ENCODE data around the gene HOXB8.

Gene HOXB8

DNA sequence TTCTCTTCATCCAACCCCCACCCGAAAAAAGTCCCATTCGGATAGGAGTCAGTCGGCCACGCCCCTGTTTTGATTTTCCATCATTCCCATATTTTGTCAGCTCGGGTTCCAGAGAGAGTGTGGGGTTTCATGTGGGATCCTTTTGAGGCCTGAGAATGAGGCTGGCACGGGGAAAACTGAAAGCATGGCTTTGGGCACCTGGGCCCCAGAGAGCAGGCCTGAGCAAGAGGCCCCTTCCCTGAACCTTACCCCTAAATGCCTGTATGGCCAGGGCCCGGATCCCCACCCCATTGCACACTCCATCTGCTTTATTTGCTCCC lies 32.4 kb downstream of the HOXB8 start:
- no peak for FAIRE-seq

DNA sequence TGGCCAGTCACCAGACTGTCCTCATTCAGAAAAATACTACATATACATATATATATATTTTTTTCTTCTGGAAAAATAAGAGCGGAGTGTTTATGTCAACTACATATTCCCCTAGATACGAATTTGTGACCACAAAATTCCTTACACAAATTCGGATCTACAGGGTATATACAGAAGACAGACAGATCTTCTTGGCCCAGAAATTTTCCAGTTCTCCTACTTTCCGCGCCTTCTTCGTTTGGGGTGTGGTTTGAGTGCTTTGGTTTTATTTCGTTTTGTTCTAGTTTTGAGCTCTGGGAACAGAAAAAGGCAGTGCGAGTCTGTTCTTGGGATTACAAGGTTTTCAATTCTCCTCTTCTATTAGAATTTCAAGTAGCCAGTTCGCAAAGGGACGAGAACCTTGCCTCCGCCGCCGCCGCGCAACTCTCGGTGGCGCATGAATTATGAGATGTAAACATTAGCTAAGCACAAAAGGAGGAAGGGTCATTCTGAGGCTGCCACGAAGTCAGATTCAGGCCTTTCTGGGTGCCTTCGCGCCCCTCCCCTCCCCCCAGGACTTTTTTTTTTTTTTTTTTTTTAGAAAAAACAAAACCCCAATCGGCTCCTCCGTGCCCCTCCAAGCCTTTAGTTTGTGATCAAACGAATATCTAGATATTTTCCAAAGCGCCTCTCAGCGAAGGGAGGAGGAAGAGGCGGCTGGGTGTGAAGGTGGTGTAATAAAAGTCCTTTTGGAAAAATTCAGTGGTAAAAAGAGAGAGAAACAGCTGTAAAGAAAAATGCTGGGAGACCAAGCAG lies 35.1 kb downstream of the HOXB8 start:
- no peak for FAIRE-seq

- no peak for FAIRE-seq
These were observed 35.7 kb downstream of the HOXB8 start for GRCh38 chr17:48579471-48579759.

DNA sequence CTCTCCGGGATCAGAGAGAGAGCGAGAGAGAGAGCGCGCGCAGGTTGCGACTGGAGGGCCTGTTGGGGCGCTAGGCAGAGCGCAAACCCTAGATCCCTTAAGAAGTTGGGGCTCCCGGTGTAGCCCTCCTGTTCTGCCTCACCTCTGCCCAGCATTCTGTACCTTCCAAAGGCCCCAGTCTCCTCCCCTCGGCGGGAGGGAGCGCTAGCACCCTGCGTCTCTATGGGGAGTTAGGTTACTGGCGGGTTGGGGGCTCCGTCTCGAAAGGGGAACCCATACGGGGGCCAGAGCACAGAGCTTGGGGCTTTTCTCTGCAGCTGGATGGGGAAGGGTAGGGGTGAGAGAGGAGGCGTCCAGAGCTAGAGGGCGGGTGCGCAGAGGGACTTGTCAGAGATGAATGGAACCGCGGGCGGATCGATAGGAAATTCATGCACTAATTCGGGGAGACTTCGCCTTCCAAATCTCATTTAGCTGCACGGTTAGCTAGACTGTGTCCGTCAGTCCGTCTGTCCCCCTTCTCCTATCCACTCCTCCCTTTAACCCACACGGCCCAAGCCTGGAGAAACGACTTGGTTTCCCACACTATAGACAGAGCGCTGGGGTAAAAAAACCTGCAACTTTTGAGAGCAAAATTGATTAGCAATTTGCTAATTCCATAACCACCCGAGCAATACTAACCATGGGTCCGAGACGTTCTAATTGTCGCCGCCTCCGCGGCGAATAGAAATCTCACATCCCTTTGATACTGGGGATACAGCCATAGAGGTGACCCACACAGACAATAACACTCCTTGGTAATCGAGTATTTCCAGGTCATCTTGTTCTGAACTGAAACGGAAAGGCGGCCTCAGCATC lies 36.2 kb downstream of the HOXB8 start:
- FAIRE-seq: no peak

DNA sequence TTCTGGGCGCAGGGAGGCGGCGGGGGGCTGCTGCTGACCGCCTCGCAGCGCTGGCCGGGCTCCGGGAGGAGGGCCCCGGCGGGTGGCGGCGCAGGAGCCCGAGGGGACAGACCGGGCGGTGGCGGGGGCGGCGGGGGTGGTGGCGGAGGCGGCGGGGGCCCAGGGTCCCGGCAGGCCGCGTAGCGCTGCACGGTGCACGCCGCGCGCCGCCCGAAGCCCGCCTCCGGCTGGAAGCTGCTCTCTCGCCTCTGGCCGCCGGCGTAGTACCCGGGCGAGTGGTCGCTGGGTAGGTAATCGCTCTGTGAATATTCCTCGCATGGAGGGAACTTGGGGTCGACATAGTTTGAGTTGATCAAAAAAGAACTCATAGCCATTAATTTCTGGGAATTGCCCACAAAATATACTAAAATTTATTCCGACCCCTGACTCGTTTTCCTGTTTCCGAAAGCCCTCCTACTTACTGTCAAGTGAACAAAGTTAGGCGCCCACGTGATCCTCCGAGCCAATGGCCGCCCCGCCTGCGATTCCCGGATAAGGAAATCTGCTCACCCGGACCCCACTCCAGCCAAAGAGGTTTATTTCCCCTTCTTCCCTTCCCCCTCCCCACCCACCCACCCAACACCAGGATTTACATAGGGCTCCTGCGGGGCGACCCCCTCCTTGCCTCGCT lies 37.0 kb downstream of the HOXB8 start, which contains the start of gene HOXB4:
TSS of gene HOXB4 (minus strand) at position 405 of the 670 bp plus-strand sequence. CDS start at position 374, 31 bp downstream.
- FAIRE-seq: no peak

DNA sequence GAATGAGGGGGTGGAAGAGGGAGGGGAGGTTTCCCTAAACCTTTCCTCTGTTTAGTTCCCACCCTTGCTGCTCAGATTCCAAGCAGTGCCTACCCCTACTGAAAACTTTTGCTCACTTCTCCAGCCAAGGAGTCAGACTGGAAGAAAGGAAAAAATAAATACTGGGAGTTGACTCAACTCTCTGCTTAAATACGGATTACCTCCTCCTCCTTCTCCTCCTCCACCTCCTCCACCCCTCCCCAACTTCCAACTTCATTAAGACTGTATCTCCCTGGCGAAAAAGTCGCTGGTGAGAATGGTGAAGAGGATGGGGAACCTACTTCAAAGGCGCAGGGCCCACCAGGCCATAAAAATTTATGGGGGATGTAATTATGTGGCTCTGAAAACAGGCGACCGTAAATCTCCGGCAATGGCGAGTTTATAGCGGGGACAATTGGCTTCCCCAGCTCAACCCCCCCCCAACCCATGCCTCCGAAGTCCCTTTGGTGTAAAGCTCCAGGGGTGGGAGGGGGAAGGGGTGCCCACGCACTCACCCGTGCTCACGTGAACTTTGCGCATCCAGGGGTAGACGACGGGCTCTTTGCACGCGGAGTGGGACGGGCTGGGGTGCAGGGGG lies 37.7 kb downstream of the HOXB8 start:
- FAIRE-seq: no peak

DNA sequence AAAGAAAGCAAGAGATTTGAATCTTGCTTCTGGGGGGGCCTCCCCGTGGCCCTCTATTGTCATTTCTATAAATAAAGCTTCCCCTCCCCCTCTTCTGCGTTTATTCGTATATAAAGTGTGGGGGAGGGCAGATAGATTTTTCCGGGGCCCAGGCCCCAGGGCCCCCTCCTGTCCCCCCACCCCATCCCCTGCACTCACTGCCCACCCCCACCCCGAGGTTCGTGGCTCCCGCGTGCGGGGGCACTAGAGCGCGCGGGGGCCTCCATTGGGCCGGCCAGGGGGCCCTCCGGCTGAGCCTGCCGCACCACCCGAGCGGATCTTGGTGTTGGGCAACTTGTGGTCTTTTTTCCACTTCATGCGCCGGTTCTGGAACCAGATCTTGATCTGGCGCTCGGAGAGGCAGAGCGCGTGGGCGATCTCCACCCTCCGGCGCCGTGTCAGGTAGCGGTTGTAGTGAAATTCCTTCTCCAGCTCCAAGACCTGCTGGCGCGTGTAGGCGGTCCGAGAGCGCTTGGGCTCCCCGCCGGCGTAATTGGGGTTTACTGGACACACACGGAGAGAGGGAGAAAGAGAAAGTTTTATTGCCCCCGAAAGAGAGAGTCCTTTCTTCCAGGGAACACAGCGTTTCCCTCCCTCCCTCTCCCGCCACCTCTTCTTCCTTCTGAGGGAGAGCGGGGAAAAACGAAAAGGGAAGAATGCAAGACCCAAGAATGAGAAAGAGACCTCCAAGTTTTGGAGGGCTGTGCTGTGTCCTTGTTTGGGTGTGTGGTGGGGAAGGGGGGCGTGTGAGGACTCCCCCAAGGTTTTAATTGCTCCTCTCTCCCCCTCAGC lies 38.4 kb downstream of the HOXB8 start:
- FAIRE-seq: no peak

- FAIRE-seq: no peak
These were observed 39.2 kb downstream of the HOXB8 start for GRCh38 chr17:48575673-48576478.

DNA sequence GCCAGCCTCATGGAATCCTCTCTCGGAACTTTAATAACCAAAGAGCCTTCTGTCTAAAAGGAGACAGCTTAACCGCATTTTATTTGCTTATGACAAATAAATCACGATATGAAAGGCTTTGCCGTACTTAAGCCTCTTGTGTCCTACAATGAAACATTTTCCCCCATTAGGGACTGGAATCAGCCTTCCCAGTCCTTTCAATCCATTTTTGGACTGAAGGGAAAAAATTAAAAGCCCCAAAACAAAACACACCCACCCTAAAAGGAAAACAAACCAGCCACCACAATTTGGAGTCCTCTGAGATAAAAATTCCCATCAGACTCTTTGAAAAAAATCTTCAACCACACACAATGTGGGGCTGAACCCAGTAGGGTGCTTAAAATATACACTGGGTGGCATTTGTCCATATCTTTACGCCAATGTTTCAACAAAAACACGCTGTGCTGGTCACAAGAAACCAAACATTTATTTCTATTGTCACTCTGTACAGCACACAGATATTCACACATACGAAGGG lies 40.0 kb downstream of the HOXB8 start:
- no peak for FAIRE-seq

DNA sequence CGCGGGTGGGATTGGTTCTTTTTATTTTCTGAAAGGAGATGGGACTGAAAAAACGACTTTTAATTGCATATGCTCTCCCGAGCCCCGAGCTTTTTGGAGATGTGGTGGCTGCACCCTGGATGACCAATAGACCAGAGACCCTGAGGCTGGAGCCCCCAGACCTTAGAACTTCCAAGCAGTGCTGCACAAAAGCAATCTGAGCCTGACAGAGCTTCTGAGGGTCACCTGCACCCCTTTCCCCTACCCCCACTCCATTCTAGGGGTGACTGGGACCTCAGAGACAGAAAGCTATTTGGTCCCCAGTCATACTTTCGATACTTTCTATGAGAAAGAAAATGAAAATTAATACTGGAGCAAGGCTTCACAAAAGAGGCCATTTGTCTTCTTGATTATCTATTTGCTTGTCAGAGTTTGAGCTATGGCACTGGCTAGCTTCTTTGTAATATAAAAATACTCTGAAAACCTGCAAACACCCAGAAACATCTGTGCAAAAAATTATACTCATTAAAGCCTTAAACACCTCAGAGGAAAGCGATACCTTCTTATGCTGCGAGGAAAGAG lies 40.5 kb downstream of the HOXB8 start:
- no peak for FAIRE-seq

GRCh38 chr17:48571826-48572417 lies 43.2 kb downstream of the HOXB8 start:
- no peak for FAIRE-seq

DNA sequence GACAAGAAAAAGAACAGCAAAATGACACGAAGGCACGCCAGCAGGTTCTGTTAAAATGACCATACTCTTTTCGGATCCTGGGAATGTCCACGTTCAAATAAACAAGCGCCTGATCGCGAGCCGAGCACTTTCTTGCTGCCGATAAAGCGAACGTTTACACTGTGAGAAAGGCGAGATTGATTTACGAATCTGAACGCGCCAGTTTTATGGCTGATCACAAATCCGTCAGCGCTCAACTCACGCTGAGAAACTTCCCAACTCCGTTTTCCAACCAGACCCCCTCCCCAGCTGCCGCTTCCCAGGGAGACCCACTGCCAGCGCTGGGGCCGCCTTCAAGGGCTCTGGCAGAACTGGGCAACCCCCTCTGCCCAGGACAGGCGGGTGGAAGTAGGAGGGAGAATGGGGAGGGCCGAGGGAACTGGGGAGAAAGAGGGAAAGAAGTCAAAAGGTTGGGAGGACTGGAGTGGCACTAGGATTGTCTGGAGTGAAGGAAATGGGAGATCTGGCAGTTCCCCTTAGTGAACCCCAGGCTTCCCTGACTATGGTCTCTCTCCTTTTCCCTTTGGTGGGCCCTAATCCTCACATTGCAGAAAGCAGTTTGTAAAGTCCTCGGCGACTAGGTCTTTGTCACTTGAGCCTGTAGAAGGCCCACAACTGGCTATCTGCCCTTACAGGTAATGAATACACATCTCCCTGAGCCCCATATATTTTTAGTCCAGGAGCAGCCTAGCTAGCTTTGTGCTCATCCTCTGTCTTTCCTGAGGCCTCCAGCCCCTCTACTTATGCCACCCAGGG lies 43.9 kb downstream of the HOXB8 start:
- FAIRE-seq: no peak

- no peak for FAIRE-seq
These were observed 44.6 kb downstream of the HOXB8 start for GRCh38 chr17:48570325-48571023.

DNA sequence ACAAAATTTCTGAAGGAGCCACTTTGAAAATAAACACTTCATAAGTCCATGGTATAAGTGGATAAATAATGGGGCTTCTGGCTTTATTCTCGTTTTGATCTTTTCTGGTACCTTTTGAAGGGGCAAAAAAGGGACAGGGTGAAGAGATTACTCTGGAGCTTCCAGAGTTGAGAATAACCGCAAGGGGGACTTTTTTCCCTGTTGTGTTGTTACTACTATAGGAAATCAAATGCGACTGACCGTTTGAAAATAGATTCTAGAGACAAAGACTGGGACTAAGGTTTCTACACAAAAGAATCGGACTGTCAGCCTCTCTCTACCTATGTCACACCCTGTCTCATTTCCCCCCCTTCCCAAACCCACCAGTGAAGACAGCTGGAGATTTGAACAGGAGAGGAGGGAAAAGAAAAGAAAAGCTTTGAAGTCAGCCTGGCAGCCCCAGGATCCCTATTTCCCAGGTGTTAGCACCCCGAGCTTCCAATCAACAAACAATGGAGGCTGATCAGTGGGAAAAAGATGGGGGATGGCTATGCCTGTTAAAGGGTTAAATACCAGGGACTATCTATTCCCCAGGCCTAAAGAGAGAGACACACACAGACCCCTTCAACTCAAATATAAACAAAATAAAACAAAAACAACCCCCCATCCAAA lies 45.3 kb downstream of the HOXB8 start:
- FAIRE-seq: no peak

DNA sequence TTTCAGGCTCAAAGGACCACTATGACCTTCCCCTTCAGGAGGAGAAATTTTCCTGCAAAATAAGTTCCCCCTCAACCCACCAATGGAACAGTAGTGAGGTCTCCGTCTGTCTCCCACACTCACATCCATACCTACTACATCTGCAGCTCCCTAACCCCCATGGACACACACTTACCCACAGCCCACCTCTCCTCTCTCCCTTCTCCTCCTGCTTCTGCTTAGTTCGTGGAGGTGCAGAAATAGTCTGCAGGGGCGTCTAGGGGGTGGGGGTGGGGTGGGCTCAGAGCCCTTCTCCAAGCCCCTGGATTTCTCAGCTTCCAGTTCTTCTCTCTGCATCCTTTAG lies 45.9 kb downstream of the HOXB8 start:
- FAIRE-seq: no peak

DNA sequence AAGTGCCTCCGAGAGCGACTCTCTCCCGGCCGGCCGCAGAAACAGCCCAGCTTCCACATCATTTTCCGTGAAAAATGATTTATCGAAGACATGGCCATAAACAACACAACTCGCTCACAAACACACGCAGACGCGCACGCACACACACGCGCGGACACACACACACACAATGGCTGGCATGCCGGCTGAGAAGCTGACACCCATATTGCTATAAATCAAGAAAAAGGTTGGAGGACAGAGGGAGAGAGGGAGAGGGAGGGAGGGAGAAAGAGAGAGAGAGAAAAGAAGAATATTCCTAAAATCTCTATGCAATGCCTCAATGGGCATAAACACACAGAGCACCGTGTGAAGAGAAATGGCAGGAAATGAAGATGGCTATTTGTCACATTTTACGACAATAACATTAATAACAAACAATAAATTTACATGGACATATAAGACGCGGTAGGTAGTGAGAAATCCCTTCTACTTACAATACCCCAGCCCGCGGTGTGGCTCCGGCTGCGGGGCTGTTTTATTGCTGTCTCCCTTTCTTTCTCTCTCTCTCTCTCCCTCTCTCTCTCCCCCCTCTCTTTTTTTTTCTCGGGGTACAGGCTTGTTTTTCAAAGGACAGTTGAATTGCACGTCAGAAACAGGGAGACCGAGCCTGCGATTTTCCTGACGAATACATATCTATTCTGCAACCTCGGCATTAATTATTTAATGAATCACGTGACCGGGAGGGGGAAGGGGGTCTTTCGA lies 46.4 kb downstream of the HOXB8 start:
- no peak for FAIRE-seq

DNA sequence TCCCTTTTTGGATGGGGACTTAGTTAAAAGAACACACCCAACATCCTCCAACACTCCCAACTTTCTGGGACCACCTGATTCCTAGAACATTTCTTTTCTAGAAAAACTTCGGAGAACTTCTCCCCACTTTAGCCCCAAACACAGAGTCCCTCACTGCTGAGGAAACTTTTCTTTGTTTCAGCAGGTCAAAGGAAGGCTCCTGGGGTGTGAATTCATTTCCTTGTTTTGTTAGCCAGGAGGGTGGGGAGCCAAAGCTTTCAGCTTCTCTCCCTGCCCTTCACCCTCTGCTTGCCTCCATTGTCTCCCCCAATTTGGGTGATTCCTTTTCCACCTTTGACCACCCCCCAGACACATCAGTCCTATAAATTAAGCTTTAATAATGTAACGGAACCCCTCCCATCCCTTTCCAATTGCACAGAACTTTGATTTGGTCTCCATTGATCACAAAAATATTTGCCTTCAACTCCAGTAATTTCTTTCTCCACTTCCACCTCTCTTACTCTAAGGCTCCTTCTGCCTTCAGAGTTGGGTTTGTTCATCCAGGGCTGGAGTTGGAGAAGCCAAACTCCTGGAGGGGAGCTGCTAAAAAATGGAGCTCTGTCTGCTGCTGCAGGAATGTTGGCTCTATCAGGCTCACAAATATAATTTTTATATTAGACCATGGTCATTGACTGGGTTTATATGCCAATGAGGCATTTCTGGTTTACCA lies 47.3 kb downstream of the HOXB8 start:
- FAIRE-seq: no peak
